Right ventricle myocardium inferior (tissue), 1 donor: ENCODE data around the gene KDM5C. TPM values are rescaled to one million over a fixed set of nuclear protein-coding genes. Genes with fewer than 3 reads are reported as not detected.

Experiments
- ATAC-seq: fragments of 200-7000 bp; cut with Tn5 transposase; one replicate; pipeline ENCODE4 v1.9.1; 2020; ENCODE audit warnings: mild to moderate bottlenecking, moderate library complexity
- DNase-seq: peaks from one replicate; pipeline ENCODE4 v3.0.0; 2021; ENCODE audit errors: missing footprints
- intact Hi-C: fragments of 100-400 bp; cut with DNase I; formaldehyde crosslinking; loops from one replicate; pipeline ENCODE4 v1.11.0; 2022
- total RNA-seq: library from RNA; stranded (reverse); fragmentation: NEBNext Ultra II Directional; extraction: Animal tissue kit (Norgen Biotek cat#: 25700); gene quantifications from one replicate; pipeline ENCODE4 v1.2.1, GENCODE V29; 2021
- donor health status: DM: no; HTN: yes; CAD: no; lungs with severe emphysema.

KDM5C gene
- total RNA-seq, 1 donor from 2014 or later = 28.1 TPM

DNA sequence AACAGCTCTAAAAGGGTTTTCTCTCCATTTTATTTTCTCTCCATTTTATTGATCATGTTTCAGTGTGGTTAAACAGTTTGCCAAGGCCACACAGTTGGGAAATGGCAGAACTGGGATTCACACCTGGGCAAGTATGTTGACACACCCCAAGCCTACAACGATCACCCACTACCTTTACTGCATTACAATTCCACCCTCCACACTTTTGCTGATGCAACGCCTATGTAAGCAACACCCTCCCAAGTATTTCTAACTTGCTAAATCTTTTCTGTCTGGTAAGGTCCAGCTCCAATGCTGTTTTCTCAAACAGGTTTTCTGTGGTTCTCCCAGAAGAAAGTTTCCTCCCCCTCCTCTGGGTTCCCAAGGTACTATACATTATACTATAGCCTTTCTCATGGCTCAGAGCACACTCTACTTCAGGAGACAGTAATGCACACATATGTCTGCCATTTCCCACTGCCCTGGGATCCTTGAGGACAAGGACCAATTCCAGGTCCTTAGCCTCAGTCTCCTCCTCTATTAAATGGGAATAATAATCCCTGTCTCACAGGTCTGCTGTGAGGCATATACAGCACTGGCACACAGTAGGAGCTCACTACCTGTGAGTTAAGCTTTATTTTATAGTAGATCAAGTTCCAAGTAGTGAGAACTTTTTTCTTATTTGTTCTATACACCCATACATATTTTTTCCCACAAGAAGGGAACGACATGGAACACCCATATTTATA, 28.4 kb upstream of the KDM5C start:
- ATAC-seq (no peak), DNase-seq (no peak)
- intact Hi-C loops = no loop called here

DNA sequence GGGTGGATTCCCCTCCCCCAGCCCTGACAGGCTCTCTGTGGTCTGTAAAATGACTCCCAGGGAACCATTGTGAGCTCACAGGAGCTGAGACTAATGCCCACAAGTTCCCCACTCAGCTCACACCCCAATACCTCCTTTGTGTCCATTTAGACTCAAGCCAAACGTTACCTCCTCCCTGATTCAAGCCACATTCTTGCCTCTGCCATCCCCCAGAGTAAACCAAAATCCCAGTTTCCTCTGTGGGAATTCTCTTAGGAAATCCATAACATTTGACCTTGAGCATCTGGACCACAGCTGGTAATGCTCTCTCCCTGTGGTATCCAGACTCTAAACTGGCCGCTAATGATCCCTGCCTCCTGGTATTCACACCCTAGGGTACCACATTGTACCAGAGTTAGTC, 26.3 kb upstream of the KDM5C start:
- DNase-seq (no peak), ATAC-seq (no peak)
- intact Hi-C loops = no loop called here

DNA sequence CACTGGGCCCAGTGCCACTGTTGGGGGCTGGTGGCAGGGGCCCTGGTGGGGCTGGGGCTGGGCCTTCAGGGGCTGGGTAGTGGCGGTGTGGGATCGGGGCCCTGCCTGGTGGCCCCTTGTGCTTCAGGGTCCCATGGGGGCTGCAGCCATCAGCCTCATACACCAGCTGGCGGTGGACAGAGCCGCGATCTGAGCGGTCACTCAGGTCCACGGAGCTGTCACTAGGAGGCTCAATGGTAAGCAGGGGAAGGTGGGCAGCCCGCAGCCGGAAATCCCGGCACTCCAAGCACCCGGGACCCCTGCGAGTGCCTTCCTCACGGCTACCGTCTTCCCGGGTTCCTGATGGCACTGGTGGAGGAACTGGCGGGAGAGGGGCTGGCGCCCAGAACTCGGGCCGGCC, 25.5 kb upstream of the KDM5C start:
- ATAC-seq = no peak
- intact Hi-C loops = no loop called here
- DNase-seq = no peak

DNA sequence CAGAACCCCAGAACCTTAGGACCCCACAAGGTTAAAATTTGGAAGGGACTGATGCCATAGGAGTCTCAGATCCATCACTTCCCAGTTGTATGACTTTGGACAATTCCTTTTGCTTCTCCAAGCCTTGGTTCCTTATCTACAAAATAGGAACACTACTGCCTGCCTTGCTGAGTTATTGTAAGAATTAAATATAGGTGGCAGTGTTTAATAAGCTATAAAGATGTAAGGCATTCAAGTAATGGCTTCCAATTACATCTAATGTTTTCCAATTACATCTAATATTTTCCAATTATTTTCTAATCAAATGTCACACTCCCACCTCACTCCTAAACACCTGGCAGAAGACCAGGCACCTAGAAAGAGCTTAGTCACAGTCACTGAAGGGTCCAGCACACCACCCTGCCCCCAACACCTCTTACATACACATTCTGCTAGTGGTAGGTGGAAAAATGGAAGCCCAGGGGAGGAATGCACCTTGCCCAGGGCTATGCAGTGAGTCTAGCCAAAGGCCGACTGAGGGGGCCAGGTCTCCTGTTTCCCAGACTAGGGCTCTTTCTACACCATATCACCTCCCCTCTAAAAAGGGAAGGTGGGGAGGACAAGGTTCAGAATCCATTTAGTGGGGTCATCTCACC, 24.5 kb upstream of the KDM5C start:
- intact Hi-C loops = no loop called here
- ATAC-seq = no peak
- DNase-seq = no peak

DNA sequence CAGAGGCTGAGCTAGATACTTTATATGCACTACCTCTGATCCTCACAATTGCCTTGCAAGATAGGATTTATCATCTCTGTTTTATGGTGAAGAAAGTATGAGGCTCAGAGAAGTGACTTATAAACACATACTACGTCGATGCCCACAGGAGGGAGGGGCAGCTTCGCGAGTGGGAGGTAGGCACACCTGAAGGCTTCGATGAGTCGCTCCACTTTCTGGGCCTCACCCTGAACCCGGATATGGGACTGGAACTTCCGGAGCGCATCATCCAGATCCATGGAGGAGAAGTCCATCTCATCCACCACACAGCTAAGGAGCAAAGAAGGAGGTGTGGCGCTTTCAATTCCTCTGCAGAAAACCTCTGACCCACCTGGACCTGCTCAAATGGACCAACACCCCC, 22.9 kb upstream of the KDM5C start:
- no peak for DNase-seq
- intact Hi-C loops = no loop called here
- no peak for ATAC-seq

DNA sequence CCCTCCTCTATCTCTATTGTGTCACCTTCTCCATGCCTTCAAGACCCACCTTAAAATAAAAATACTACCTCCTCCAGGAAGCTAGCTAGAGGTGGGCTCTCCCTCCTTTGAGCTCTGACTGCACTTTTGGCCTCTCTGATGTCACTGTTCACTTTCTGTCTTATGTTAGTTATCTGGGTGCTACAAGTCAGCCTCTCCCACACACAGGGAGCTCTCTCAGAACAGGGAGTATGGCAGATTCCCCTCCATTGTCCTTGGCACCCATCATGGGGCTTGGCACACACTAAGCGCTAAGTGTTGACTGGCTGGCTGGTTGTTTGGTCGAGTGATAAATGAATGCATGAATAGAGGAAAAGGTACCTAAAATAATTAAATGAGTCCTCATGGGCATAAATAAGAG, 21.2 kb upstream of the KDM5C start:
- no peak for ATAC-seq
- intact Hi-C loops = no loop called here
- no peak for DNase-seq

DNA sequence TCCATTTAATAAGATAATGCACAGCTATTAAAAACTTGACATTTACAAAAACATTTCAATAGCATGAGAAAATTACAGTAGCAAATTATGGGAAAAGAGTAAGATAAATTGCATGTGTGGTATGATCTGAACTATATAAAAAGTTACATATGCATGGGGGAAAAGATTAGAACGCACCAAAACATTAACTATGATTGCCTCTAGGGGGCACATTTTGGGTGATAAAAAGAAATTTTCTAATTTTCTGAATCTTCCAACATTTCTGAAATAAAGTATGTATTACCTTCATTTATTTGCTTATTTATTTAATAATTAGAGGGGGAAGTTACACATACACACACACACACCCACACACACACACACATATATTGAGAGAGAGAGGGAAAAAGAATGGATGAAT, 19.6 kb upstream of the KDM5C start:
- intact Hi-C loops = no loop called here
- no peak for ATAC-seq
- no peak for DNase-seq

DNA sequence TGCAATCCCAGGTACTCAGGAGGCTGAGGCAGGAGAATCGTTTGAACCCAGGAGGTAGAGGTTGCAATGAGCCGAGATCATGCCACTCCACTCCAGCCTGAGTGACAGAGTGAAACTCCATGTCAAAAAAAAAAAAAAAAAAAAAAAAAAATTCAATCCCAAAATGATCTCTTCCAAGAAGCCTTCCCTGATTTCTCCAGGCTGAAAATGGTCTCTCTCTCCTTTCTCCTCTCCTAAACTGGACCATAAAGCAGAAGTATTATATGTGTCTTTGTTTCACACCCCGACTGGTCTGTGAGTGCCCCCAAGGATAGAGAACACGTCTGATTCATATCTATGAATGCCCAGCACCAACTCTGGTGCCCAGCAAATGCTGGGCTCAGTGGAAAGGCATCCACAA, 17.3 kb upstream of the KDM5C start:
- ATAC-seq (no peak), DNase-seq (no peak)
- intact Hi-C loops = no loop called here

DNA sequence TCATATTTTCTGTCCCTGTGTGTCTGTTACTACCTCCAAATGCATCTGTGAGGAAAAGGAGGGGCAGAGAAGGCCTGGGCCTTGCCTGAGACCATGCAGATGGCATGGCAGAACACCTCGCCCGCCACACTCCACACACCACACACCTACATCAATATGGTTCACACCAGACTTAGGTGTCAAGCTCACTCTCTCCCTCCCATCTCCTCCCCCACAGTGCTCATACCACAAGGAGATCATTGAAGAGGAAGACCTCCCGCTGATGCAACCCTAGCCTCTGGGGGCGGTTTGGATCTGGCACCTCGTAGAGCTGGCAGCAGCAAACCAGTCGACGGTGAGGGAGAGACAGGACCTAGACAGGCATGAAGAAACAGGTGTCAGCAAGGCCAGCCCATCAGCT, 16.6 kb upstream of the KDM5C start:
- ATAC-seq = no peak
- intact Hi-C loops = no loop called here
- DNase-seq = no peak

DNA sequence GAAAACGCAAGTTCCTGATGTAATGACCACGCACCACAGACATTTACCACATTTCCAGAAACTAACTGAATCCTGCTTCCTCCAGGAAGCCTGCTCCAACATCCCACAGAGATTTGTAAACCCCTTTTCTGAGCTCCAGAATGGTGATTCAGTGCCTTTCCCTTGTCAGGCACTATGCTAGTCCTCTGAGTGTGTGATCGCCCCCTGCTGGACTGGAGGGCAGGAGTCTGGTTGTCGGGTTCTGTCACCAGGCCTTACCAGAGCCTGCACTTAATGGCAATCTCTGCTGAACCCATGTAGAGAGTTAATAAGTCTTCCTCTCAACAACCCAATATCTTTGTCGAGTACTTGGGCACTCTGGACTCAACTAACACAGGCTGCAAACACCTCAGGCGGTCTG, 14.5 kb upstream of the KDM5C start:
- intact Hi-C loops = no loop called here
- ATAC-seq (no peak), DNase-seq (no peak)

DNA sequence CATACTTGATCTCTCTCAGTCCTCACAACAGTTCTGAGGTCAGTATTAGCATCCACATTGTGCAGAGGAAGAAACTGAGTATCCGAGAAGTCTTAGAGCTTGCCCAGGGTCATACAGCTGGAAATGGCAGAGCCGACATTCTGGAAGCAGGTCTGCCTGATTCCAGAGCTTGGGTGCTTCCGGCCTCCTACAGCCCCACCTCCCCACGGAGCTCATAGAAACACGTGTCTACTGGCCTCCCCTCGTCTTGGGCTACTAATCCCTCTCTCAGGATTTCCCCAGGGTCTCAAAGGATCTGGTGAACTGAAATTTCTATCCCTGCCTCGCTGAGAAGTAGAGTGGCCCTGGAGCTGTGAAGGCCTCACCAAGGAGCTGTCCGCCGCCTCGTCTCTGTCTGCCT, 12.0 kb upstream of the KDM5C start:
- intact Hi-C loops = no loop called here
- DNase-seq (no peak), ATAC-seq (no peak)

DNA sequence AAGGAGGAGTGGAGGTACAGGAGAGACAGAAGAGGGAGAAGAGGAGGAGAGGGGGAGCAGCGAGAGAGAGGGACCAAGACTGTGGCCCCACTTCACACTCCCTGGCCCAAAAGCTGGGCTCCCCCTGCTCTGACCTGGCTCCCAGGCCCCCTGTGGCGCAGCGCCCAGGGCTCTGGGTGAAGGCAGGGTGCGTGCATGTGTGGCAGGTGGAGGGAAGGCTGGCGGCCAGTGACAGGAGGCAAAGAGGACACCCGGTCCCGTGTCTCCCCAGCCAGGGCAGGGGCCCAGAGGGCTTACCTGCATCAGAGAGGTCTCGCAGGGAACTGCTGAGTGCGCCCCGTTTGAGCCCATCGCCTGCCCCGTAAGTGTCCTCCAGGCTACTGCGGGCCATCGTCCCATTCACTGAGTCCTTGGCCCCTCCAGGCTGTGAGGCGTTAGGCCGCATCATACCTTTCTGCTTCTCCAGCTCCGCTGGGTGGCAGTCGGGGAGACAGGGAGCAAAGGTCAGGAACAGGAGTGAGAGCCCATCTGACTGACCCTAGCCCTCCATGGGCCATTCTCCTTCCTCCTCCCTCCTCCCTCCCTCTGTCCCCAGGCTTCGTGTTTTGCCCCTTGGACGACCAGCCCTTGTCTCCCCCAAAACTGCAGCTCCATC, 11.1 kb upstream of the KDM5C start:
- no peak for ATAC-seq
- no peak for DNase-seq
- intact Hi-C loops = no loop called here

DNA sequence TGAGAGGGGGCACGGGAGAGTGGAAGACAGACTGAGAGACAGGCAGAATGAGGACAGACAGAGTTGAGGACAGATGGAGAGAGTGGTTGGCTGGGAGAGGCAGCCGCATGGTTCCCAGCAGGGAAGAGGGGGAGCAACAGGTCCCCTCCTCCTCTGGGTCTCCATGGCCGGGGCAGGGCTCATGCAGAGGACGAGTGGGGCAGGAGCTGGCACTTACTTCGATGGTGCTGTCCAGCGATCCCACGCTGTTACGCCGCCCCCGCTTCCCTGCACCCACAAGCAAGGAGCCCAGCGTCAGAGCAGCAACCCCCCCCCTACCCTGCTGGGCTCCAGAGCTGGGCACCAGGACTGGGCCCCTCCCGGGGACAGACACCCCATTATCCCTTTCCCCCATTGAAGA, 10.6 kb upstream of the KDM5C start:
- no peak for ATAC-seq
- no peak for DNase-seq
- intact Hi-C loops = no loop called here

DNA sequence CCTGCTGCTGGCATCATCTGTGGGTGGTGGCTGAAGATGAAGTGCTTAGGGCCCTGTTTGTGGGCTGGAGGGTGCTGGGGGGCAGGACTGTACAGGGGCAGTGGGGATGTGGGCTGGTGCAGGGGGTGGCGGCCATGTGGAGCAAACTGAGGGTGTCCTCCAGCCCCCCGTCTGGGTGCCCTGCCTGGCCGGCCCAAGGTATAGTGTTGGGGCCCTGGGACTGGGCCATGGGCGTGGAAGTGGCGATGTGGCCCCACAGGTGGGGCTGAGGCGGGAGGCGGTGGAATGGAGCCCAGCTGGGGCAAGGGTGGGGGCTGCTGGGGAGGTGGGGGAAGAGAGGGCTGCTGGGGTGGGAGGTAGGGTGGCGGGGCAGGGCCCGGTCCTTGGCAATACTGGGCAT, 9.5 kb upstream of the KDM5C start:
- ATAC-seq = no peak
- DNase-seq = no peak
- intact Hi-C loops = no loop called here

DNA sequence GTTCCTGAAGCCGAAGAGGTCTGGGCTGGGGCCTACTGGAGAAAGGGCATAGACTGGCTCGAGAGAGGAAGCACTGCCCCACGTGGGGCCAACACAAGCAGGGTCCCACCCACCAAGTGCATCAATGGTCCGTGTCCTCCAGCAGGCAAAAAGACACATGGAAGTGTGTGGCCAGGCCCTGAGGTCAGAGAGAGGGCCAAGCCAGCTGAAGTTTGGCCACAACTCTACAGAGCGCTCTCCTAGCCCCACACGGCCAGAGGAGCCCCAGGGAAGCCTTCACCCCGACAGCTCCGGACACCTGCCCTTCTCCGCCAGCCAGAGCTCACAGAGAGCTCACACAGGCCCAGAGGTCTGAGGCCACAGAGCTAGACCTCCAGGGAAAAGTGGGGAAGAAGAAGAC, 8.5 kb upstream of the KDM5C start:
- ATAC-seq = no peak
- no peak for DNase-seq
- intact Hi-C loops = no loop called here

DNA sequence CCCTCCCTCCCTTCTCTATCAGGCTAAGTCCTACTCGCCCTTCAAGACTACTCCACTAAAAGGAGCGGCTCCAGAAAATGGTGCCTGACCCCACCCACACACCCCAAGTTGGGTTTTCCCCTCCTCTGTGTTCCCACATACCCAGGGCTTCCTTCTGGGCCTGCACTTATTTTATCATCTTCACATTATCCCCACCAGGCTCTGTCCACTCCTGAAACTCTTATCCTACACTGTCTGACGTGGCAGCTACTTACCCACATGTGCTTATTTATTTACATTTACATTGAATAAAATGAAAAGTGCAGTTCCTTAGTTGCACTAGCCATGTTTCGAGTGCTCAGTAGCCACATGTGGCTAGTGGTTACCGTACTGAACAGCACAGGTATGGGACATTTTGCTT, 5.1 kb upstream of the KDM5C start:
- intact Hi-C loops = no loop called here
- ATAC-seq (no peak), DNase-seq (no peak)

DNA sequence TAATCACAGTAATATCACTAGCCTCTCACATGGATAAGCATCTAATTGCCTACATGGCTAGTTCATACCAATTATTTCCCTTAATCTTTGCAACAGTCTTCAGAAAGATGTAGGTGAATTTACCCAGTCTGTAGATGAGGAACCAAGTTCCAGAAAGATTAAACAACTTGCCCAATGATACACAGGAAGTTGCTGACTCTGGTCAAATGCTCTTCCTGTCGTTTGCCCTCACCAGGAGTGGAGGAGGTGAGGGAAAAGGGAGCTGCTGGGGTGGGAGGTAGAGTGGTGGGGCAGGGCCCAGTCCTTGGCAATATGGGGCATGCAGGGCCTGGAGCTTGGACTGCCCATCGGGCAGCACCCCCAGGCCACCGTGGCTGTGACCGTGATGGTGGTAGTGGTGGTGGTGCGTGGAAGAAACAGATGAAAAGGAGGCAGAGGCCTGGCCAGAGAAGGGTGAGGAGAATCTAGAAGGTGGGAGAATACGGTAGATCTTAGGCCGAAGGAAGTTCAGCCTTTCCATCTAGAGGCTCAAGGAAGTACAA, 2.3 kb upstream of the KDM5C start:
- intact Hi-C loops = no loop called here

DNA sequence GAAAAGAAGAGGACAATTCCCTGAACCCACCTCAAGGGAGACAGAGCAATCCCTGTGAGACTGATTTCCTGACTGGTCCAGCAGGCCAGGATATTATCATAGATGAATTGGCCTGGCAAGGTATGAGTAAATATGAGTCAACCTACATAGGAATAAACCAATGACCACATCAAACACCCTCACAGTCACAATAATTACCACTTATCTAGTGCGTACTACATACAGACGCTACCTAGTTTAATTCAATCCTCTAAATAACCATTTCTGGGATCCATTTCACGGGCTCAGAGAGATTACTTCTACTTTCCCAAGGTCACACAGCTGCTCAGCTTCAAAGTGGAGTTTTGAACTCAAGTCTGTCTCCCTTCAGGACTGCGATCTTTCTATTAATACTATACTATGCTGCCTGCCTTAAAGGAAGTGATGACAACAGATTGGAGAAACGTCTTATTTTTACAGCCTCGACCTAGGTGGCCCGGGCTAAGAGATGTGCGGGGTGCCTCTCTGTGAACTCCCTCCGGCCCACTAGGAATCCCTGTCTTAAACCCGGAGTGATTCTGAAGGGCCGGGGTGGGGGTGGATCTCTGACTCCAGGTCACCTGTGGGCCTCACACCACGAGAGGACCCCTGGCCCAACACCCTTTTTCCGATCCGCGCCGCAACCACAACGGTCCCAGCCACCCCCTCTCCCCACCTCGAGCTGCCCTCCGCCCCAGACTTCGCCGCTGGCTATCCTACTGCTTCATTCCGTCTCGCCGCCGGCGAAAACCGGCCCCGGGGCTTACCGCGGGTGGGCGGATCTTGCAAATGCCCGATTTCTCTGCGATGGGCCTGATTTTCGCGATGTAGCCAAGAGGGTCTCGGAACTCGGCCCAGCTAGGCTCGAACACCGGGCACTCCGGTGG, 800 bp downstream of the KDM5C start:
- intact Hi-C loops = no loop called here
- no peak for DNase-seq
- ATAC-seq = no peak

More for the DNA sequence above, 2.3 kb upstream of the KDM5C start:
- DNase-seq (no peak), ATAC-seq (no peak)

DNA sequence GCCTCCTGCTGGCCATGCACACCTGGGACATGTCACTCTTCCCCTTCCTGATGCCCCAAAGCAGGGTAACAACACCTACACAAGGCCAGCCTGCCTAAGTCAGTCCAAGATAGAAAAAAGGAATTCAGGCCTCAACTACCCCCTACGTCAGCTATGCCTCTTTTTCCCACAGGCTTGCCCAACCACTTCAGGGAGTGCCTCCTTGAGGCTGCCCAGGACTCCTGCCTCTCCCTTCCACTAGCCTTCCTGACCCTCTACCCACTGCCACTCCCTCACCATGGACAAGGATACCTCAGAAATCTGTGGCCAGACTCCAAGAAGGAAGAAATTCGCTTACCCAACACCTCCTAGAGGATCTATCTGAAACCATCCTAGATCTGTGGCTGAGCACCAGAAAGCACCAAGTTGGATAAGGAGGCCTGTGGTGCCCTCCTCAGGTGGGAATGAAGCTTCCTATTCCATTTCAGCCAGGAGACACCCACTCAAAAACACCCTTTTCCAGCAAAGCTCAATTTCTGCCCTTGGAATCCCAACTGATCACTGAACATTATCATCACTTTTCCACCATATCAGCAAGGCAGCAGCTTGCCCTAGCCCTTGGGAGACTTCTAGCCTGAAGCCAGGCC, 1.8 kb downstream of the KDM5C start:
- DNase-seq (no peak), ATAC-seq (no peak)
- intact Hi-C loops = no loop called here
